ENCODE measurements around the gene ATP2C1. TPM values are rescaled to one million over a fixed set of nuclear protein-coding genes. Genes with fewer than 3 reads are reported as not detected.

The ATP2C1 gene
- total RNA-seq, 1 donor from 2014 or later, result 87.4 TPM

- no peak for DNase-seq (ENCODE audit: low read depth, low spot score)
These were observed 474 bp downstream of the ATP2C1 start for GRCh38 chr3:130894130-130894985.

GRCh38 chr3:130894986-130895280 is 1.0 kb downstream of the ATP2C1 start:
- DNase-seq (ENCODE audit: low read depth, low spot score), result no peak

- no peak for DNase-seq (ENCODE audit: low read depth, low spot score)
These were observed 2.0 kb downstream of the ATP2C1 start for GRCh38 chr3:130895690-130896488.

GRCh38 chr3:130897316-130897715 is 3.4 kb downstream of the ATP2C1 start:
- DNase-seq (ENCODE audit: low read depth, low spot score), result no peak

- no peak for DNase-seq (ENCODE audit: low read depth, low spot score)
These were observed 7.1 kb downstream of the ATP2C1 start for GRCh38 chr3:130900959-130901358.

GRCh38 chr3:130901463-130902204 is 7.8 kb downstream of the ATP2C1 start:
- no peak for DNase-seq (ENCODE audit: low read depth, low spot score)

GRCh38 chr3:130903412-130903908 is 9.6 kb downstream of the ATP2C1 start:
- DNase-seq (ENCODE audit: low read depth, low spot score), result no peak

- DNase-seq (ENCODE audit: low read depth, low spot score), result no peak
These were observed 10.6 kb downstream of the ATP2C1 start for GRCh38 chr3:130904491-130904890.

- DNase-seq (ENCODE audit: low read depth, low spot score), result no peak
These were observed 11.7 kb downstream of the ATP2C1 start for GRCh38 chr3:130905551-130905950.

- no peak for DNase-seq (ENCODE audit: low read depth, low spot score)
These were observed 12.6 kb downstream of the ATP2C1 start for GRCh38 chr3:130906374-130906995.

- no peak for DNase-seq (ENCODE audit: low read depth, low spot score)
These were observed 13.6 kb downstream of the ATP2C1 start for GRCh38 chr3:130907500-130907899.

- no peak for DNase-seq (ENCODE audit: low read depth, low spot score)
These were observed 14.1 kb downstream of the ATP2C1 start for GRCh38 chr3:130907966-130908365.

GRCh38 chr3:130915567-130916292 is 21.8 kb downstream of the ATP2C1 start:
- no peak for DNase-seq (ENCODE audit: low read depth, low spot score)

GRCh38 chr3:130916507-130917167 is 22.8 kb downstream of the ATP2C1 start:
- DNase-seq (ENCODE audit: low read depth, low spot score), result no peak

- no peak for DNase-seq (ENCODE audit: low read depth, low spot score)
These were observed 24.4 kb downstream of the ATP2C1 start for GRCh38 chr3:130918328-130918727.

- DNase-seq (ENCODE audit: low read depth, low spot score), result no peak
These were observed 31.7 kb downstream of the ATP2C1 start for GRCh38 chr3:130925628-130926027.

- no peak for DNase-seq (ENCODE audit: low read depth, low spot score)
These were observed 32.6 kb downstream of the ATP2C1 start for GRCh38 chr3:130926504-130926903.

GRCh38 chr3:130929804-130930203 is 35.9 kb downstream of the ATP2C1 start:
- no peak for DNase-seq (ENCODE audit: low read depth, low spot score)

GRCh38 chr3:130932979-130933378 is 39.1 kb downstream of the ATP2C1 start:
- no peak for DNase-seq (ENCODE audit: low read depth, low spot score)

- no peak for DNase-seq (ENCODE audit: low read depth, low spot score)
These were observed 40.0 kb downstream of the ATP2C1 start for GRCh38 chr3:130933801-130934345.
